GM18858 (cell line): ENCODE results near the gene WDR55.
"Not testable (repeated sequence)": the region's sequence is repeated elsewhere in the genome, so short reads cannot be mapped to it uniquely, and the experiment has no call there.

Source experiments
- ATAC-seq: cut with Tn5 transposase; IDR thresholded peaks from one replicate; pipeline ENCODE4 v1.9.1; 2021; ENCODE audit not compliant: unreplicated experiment

Gene WDR55, protein sequence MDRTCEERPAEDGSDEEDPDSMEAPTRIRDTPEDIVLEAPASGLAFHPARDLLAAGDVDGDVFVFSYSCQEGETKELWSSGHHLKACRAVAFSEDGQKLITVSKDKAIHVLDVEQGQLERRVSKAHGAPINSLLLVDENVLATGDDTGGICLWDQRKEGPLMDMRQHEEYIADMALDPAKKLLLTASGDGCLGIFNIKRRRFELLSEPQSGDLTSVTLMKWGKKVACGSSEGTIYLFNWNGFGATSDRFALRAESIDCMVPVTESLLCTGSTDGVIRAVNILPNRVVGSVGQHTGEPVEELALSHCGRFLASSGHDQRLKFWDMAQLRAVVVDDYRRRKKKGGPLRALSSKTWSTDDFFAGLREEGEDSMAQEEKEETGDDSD

DNA sequence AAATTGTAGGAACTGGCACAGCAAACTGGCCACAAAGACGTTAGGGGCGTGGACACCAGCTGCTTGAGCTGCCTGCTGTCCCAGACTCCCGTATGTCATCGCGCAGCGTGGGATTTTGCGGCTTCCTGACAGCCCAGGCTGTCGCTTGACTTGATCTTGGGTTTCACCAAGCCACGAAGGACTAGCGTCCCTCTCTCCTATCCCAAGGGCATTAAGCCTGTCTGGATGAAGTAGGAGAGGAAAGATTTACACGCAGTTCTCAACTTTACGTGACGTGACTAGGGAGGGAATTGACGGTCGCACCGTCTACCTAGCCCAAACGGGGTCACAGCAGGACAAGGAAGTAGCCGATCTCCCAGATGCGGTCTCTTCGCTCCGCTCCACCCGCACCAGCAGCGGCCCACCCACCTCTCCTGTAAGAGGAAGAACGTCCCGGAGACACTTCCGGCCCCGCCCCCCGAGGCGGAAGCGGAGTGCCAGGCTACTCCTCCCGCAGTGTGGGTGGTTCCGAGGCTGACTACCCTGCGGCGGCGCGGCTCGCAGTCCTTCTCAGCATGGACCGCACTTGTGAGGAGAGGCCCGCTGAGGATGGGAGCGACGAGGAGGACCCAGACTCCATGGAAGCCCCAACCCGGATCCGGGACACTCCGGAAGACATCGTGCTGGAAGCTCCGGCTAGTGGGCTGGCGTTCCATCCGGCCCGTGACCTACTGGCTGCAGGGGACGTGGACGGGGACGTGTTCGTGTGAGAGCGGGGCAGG lies at the start of gene WDR55:
WDR55 (plus strand) TSS at position 546 of the 761 bp plus-strand sequence; CDS start at position 555, 9 bp downstream.
- ATAC-seq, result peak; percentile 95

DNA sequence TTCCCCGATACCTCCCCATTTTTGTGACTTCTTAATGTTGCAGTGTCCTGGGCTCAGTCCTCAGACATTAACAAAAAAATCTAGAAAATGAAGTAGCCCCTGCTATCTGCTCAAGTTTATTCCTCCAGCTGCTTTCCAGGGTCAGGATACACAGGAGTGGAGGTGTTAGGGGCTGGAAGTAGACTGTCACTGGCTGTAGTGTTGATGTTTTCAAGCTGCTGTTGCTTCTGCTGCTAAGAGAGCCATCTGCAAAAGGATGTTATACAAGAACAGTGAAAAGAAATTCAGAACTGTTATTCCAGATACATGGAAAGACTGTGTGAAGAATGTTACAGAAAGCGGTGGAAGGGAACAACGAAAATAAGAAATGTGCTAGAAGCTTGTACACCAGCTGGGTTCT lies 42.4 kb upstream of the WDR55 start:
- no peak for ATAC-seq

DNA sequence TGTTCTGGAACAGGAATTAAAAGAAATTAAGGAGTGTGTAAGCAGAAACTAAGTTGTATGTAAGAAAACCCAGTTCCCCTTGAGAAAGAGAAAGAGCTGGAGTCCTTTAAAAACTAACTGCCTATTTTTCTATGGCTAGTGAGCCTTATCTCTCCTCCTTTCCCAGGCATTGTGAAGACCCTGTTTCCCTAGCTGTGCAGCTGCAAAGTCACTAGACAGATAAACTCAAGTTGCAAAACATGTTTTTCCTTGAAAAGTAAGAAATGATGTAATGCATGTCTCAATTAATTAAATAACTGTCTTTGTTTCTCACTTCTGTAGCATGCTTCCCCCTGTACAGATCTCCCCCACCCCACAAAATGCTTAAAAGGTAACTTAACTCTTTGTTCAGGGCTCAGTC lies 41.6 kb upstream of the WDR55 start:
- ATAC-seq, result not testable (repeated sequence)

DNA sequence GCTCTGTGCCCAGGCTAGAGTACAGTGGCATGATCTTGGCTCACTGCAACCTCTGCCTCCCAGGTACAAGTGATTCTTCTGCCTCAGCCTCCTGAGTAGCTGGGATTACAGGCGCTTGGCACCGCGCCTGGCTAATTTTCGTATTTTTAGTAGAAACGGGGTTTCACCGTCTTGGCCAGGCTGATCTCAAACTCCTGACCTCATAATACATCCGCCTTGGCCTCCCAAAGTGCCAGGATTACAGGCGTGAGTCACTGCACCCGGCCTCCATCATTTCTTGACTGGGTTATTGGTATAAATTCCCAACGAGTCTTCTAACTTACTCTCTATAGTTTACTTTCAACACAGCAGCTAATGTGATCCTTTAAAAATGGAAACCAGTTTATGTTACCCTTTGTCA lies 39.8 kb upstream of the WDR55 start:
- ATAC-seq, result not testable (repeated sequence)

DNA sequence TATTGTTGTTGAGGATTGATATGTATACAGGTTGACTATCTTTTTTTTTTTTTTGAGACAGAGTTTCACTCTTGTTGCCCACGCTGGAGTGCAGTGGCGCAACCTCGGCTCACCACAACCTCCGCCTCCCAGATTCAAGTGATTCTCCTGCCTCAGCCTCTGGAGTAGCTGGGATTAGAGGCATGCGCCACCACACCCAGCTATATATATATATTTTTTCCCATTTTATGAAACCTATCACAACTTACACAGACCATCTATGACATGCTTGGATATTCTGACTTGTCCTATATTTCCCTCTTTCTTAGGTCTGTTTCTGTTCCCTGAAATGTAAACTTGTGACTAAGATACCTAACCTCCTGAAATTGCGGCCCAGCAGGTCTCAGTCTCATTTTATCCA lies 36.7 kb upstream of the WDR55 start:
- no peak for ATAC-seq

DNA sequence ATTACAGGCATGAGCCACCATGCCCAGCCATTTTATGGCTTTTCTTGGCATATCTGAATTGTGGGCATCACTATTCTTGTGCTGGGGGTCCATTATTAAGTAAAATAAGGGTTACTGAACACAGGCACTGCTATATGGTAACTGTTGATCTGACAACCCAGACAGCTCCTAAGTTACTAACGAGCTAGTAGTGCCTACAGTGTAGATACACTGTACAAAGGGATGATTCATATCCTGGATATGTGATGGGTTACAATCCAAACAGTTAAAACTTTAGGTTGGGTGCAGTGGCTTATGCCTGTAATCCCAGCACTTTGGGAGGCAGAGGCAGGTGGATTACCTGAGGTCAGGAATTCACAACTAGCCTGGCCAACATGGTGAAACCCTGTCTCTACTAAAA lies 36.0 kb upstream of the WDR55 start:
- no peak for ATAC-seq

DNA sequence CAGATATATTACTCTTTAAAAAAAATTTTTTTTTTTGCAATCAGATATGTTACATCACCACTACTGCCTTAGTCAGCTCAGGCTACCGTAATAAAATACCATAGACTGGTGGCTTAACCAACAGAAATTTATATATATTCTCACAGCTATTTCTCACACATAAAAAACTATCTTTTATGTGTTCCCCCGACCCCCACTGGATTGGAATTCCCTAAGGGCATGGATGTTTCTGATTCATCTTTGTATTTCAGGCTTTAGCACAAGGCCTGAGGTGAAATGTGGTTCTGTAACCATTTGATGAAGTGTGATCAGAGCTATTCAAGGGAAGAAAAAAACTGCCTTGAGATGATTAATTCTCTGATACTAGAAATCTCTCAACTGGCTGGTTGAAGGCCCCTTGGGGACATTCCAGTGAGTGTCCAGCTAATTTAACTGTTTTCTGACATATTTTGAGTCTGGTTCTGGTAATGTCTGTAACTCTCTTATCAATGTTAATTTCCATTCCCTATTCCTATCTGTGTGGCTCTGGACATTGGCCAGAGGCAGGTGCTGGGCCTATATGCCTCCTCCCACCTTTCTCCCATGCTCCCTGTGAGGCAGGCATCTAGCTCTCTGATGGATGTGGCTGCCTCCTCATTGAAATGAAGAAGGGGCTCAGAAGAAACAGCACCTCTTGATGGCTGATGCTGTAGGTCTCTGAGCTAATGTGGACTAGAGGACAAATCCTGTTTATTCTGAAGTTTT lies 34.2 kb upstream of the WDR55 start:
- ATAC-seq, result no peak

DNA sequence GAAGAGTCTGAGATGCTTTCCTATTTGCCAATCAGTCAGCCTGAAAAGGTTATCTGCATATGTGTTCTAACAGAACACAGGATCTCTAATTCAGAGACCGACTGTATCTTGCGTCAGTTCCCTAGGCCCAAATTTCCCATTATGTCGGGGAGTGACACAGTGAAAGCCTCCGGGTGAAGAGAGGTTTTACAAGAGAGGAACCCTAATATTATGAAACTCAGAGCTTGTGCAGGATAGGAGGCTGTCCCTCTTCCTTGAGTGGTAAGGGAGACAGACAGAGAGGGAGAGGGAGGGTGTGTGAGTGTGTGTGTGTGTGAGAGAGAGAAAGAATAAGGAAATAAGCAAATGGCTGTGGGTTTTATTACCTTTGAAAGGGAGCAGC lies 33.7 kb upstream of the WDR55 start:
- ATAC-seq, result no peak

DNA sequence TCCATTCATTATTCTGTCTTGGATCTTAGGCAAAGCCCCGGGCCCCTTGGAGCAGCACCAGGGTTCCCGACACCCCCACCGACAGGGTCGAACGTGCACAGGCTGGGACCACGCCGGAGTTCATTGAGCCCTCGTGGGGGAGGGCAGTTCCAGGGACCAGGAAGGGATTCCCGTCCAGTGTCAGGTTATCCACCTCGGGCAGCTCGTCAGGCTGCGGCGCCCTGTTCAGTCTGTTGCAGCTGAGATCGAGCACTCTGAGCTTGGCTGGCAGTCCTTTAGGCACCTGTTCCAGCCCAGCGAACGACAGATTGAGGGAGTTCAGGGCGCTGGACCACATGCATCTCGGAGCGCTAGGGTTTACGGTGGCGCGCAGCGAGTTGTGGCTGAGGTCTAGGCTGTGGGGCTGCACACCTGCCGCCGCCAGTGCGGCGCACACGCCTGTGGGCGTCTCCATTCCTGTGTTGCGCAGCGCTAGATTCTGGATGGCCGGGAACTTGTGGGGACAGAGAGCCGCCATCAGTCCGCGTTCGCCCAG lies 32.8 kb upstream of the WDR55 start:
- ATAC-seq, result peak; percentile 11

DNA sequence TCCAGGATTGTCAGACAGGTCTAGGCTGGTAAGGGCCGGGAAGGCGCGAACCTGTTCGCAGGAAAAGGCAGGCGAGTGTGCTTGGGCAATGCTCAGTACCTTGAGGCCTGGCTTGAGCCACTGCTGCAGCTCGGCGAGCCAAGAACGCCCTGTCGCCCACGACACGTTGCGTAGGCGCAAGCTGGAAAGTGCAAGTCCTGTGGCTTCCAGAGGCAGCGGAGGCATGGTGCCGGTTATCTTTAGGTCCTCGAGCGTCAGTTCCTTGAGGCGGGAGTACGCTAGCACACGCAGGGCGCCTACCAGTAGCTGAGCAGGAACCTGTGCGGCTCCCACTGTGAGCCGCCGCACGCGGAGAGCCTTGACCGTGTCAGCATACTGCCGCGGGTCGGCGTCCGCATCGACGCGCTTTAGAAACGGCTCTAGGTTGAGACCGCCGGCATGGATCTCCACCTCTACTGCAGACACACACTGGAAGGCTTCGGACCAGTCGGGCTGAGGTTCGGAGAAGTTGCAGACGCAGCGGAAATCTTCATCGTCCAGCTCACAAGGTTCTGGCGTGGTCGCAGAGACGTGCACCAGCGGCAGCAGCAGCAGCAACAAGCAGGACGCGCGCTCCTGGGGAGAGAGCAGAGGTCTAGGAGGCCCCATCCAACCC lies 32.2 kb upstream of the WDR55 start:
- peak; percentile 46 for ATAC-seq

DNA sequence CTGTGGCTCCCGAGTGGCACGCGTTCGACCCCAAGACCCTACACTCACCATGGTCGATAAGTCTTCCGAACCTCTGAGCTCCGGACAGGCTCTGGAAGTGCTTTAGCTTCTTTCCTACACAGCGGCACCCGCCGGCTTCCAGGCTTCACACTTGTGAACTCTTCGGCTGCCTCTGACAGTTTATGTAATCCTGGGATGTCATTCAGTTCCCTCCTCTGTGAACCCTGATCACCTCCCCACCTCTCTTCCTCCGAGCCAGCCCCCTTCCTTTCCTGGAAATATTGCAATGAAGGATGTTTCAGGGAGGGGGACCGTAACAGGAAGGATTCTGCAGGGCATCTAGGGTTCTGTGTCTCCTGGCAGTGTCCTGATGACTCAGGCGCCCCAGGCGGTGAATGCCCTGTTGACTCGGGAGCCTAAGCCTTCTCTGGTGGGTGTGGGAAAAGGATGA lies 31.7 kb upstream of the WDR55 start, which contains the start of gene CD14:
CD14 (minus strand) TSS at position 155 of the 451 bp plus-strand sequence; CDS start at position 51, 104 bp downstream.
- ATAC-seq, result no peak

DNA sequence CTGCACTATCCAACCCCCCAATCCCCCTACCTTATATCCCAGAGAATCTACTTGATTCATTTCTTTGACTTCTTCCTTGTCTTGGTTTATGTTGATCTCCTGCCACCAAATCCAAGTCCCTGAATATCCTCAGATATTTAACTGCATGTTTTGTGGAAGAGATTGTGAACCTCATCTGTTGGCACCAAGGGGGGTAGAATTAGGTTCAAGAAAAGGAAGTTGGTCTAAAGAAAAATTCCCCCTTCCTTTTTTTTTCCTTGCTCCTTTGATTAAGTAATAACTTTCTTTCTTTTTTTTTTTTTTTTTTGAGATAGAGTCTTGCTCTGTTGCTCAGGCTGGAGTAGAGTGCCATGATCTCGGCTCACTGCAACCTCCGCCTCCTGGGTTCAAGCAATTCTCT lies 31.2 kb upstream of the WDR55 start:
- ATAC-seq, result no peak

DNA sequence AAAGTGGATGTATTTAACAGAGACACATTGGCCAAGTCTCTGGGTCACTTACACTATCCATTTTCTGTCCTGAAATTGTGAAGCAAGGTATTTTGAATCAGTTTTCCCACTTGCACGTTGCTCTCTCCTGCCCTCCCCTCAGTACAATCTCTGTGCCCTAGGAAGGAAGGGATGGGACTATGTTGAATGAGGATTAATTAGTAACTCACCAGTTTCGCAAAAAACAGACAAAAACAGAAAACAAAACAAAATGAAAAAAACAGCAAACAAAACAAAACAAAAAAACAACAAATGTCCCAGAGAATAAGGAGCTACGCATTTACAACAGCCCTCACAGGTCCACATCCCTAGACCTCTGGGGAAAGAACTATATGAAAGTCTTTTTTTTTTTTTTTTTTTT lies 30.6 kb upstream of the WDR55 start:
- ATAC-seq, result no peak

DNA sequence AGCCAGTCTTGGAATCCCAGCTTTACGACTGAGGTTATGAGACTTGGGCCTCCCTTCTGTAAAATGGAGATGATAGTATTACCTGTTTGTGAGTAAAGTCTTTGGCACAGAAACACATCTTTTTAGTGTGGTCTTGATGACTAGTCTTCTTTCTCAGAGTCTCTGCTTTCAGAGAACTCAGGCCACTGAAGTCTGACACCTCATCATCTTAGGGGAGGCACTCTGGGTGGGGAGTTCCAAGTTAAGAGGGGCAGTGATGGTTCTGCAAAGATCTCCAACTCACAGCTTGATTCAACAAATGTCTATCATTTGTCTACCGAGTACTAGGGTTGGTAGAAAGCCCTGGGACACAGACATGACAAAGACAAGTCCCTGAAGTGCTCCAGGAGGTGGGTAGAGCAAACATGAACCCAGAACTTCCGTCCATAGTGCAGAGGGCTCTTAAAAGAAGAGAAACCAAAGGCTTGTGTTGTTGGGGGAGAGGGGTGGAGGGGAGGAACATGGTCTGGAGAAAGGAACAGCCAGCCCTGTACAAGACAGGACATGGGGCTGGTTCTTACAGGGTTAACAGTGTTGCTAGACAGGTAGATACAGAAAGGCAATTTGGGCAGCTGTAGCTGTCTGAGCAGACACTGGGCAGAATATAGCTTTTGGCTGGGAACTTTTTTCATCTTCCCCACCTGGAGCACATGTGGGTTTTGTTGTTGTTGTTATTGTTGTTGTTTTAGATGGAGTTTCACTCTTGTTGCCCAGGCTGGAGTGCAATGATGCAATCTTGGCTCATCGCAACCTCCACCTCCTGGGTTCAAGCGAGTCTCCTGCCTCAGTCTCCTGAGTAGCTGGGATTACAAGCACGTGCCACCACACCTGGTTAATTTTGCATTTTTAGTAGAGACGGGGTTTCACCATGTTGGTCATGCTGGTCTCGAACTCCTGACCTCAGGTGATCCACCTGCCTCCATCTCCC lies 29.1 kb upstream of the WDR55 start:
- no peak for ATAC-seq

DNA sequence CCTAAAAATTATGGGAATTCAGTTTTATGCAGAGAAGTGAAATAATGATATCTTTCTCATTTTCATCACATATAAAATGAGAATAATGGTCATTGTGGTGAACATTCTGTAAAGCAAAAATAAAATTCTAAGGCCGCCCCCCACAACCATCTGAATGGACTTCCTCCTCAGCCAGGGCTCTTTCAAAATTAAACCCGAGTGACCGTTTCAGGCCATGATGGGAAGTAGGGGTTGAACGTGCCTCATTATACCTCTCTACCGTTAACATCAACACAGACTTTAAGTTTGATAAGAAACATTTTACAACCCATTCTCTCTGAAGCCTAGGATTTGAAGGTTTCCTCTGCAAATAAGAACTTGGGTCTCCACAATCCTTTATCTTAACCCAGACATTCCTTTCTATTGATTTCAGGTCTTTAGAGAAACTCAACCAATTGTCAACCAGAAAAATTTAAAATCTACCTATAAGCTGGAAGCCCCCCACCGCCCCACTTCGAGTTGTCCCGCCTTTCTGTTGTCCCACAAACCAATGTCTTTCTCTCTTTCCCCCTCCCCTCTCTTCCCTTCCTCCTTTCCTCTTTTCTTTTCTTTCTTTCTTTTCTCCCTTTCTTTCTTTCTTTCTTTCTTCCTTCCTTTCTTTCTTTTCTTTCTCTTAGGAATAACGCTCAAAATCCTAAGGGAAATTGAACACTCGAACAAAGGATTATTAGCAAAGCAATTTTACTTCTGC lies 27.2 kb upstream of the WDR55 start:
- no peak for ATAC-seq

DNA sequence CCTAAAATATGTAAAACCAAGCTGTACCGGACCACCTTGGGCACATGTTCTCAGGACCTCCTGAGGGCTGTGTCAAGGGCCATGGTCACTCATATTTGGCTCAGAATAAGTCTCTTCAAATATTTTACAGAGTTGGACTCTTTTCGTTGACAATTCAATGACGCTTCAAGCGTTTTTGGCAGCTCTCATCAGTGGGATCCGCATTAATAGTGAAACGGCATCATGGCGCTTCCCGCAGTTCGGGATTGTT lies 25.9 kb upstream of the WDR55 start:
- ATAC-seq, result not testable (repeated sequence)

DNA sequence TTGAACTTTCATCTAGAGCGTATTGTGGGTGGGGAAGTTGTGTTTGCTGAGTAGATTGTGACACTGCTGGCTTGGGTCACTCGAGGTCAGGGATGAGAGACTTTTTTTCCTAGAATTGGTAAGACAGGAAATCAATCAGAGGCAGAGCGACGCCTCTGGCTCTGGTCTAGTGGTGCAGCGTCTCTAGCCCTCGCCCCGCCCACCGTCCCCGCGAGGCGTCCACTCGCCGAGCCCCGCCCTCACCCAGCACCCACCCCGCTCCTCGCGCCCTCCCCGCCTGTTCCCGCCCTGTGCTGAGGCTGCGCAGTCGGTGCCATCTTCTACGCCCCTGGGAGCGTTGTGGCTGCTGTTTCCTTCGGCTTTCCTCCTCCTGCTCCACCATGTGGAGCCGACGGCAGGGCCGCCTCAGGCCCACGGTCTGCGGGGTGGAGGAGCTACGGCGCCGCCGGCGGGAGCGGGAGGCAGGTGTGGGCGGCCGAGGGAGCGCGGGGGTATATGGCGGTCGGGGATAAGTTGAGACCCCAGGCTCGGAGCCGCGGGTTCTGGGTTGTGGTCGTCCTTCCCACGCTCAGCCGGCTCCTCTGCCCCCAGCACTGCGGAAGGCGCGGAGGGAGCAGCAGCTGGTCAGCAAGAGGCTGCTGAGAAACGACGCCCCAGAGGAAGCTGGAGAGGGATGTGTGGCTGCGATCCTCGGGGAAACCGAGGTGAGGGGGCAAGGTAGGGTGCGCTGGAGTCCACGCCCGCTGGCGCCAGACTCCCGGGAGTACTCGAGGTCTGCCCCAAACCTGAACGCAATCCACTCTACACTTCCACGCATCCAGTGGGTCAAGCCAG lies 25.3 kb upstream of the WDR55 start, which contains the start of gene TMCO6:
TMCO6 (plus strand) TSS at position 304 of the 834 bp plus-strand sequence; CDS start at position 381, 77 bp downstream.
- ATAC-seq, result peak; percentile 78

DNA sequence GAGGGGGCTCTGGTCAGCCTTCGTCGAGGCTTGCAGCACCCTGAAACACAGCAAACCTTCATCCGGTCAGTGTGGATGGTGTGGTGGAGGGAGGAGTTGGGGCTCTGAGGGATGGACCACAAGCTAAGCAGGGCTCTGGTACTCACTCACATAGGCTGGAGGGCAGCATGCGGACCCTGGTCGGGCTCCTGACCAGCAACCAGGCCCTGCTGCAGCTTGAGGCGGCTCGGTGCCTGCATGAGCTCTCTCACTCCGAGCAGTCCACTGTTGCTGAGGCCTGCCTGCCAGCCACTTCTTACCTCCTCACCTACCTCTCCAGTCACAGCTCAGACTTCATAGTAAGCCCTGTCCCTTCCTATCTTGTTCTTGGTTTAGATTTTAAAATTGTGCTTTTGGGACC lies 23.0 kb upstream of the WDR55 start:
- no peak for ATAC-seq
